ENCODE data around the gene RNF11. TPM values are rescaled to one million over a fixed set of nuclear protein-coding genes. Genes with fewer than 3 reads are reported as not detected.
"Not testable (repeated sequence)": the region's sequence is repeated elsewhere in the genome, so short reads cannot be mapped to it uniquely, and the experiment has no call there.

RNF11 gene
- total RNA-seq, 2 experiments from 2014 or later = 91.3 to 97.4 TPM

DNA sequence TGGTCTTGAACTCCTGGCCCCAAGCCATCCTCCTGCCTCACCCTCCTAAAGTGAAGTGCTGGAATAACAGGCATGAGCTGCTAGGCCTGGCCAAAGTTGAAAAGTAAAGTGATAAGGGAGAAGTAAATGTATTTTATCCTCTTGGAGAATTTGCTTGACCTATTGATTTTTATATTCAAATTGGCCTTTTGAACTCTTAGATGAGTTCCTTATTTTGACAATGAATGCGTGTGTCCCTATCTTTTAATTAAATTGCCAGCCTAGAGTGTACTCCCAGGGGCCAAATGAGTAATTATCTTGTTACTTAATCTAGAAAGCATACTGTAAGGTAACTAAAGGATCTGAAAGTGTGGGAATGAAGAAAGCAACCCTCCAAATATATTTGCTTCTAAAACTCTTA, 11.4 kb downstream of the RNF11 start:
- ChIA-PET CTCF (no interaction called here), POLR2A (interaction anchor here (0.8 to 1.9 kb wide), 2 partner anchors 12 to 1919 kb away, joined by 3 to 4 read pairs; partner anchors contain the start of gene RNF11)
- peaks cover 65% of the 10 kb centered on the region for H3K4me1 Mint-ChIP-seq (ENCODE audit: low read depth)
- intact Hi-C loops (cut with DNase I, micrococcal nuclease) = no loop called here
- H3K36me3 Mint-ChIP-seq (ENCODE audit: low read depth) = peaks cover 20% of the 10 kb centered on the region
- no peak for DNase-seq
- no peaks in the 10 kb centered on the region for H3K9me3 Mint-ChIP-seq
- no peaks in the 10 kb centered on the region for H3K36me3 ChIP-seq (ENCODE audit: insufficient read depth, low read length)
- H3K9me3 ChIP-seq (ENCODE audit: control insufficient read depth in 1 of 2, insufficient read depth in 1 of 2, low read length in 2 of 2) = no peaks in the 10 kb centered on the region
- H3K4me3 Mint-ChIP-seq = no peak overlapping the region
- no peaks in the 10 kb centered on the region for H3K27me3 Mint-ChIP-seq
- TF ChIP-seq, protein P1, sequence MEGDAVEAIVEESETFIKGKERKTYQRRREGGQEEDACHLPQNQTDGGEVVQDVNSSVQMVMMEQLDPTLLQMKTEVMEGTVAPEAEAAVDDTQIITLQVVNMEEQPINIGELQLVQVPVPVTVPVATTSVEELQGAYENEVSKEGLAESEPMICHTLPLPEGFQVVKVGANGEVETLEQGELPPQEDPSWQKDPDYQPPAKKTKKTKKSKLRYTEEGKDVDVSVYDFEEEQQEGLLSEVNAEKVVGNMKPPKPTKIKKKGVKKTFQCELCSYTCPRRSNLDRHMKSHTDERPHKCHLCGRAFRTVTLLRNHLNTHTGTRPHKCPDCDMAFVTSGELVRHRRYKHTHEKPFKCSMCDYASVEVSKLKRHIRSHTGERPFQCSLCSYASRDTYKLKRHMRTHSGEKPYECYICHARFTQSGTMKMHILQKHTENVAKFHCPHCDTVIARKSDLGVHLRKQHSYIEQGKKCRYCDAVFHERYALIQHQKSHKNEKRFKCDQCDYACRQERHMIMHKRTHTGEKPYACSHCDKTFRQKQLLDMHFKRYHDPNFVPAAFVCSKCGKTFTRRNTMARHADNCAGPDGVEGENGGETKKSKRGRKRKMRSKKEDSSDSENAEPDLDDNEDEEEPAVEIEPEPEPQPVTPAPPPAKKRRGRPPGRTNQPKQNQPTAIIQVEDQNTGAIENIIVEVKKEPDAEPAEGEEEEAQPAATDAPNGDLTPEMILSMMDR (IDR thresholded peaks at IDR 0.05) = no peak
- H3K4me3 ChIP-seq (ENCODE audit: low read length) = no peak overlapping the region
- H3K4me1 ChIP-seq (ENCODE audit: insufficient read depth, low read length) = peaks cover 23% of the 10 kb centered on the region
- H3K27ac ChIP-seq (ENCODE audit: low read depth in 1 of 2, low read length in 2 of 2) = no peak overlapping the region
- no peaks in the 10 kb centered on the region for H3K27me3 ChIP-seq (ENCODE audit: control insufficient read depth in 1 of 2, insufficient read depth in 2 of 2, low read length in 2 of 2)
- H3K27ac Mint-ChIP-seq = no peak overlapping the region
- no peak for ATAC-seq (ENCODE audit: poor library complexity)

DNA sequence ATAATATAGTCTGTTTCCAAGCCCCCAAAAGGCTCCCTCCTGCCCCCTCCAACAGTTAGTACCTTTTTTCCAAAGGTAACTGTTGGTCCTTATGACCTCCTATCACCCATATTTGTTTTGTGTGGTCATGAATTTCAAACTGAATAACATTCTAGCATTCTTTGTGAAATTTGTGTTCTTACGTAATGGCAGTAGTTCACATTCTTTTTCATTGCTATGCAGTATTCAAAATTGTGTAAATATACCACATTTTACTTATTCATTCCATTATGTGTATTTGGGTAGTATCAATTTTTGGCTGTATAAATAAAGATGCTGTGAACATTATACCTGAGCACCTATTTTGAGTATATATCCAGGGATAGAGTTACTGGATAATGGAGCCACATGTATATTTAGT, 13.4 kb downstream of the RNF11 start:
- ChIA-PET CTCF (no interaction called here), POLR2A (no interaction called here)
- no peaks in the 10 kb centered on the region for H3K27me3 Mint-ChIP-seq
- Histone ChIP-seq H3K4me3 (ENCODE audit: low read length) (no peak overlapping the region), H3K9me3 (ENCODE audit: control insufficient read depth in 1 of 2, insufficient read depth in 1 of 2, low read length in 2 of 2) (no peaks in the 10 kb centered on the region), H3K27ac (ENCODE audit: low read depth in 1 of 2, low read length in 2 of 2) (no peak overlapping the region), H3K4me1 (ENCODE audit: insufficient read depth, low read length) (peaks cover 29% of the 10 kb centered on the region), H3K27me3 (ENCODE audit: control insufficient read depth in 1 of 2, insufficient read depth in 2 of 2, low read length in 2 of 2) (no peaks in the 10 kb centered on the region), H3K36me3 (ENCODE audit: insufficient read depth, low read length) (no peaks in the 10 kb centered on the region)
- peaks cover 66% of the 10 kb centered on the region for H3K4me1 Mint-ChIP-seq (ENCODE audit: low read depth)
- H3K36me3 Mint-ChIP-seq (ENCODE audit: low read depth) = peaks cover 12% of the 10 kb centered on the region
- no peak for ATAC-seq (ENCODE audit: poor library complexity)
- no peak overlapping the region for H3K27ac Mint-ChIP-seq
- H3K9me3 Mint-ChIP-seq = no peaks in the 10 kb centered on the region
- H3K4me3 Mint-ChIP-seq = no peak overlapping the region
- DNase-seq = no peak
- intact Hi-C loops (cut with DNase I, micrococcal nuclease) = no loop called here
- TF ChIP-seq, protein P1 (IDR thresholded peaks at IDR 0.05) = no peak

DNA sequence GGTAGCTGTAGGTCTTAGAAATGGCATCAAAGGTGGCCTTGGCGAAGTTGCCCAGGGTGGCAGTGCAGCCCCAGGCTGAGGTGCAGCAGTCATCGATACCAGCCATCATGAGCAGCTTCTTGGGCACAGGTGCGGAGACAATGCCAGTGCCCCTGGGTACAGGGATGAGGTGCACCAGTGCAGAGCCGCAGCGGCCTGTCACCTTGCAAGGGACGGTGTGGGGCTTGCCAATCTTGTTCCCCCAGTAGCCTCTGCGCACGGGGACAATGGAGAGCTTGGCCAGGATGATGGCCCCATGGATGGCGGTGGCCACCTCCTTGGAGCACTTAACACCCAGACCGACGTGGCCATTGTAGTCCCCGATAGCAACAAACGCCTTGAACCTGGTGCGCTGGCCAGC, 14.7 kb downstream of the RNF11 start:
- H3K4me1 Mint-ChIP-seq (ENCODE audit: low read depth) = peaks cover 61% of the 10 kb centered on the region
- H3K27me3 ChIP-seq (ENCODE audit: control insufficient read depth in 1 of 2, insufficient read depth in 2 of 2, low read length in 2 of 2); ATAC-seq (ENCODE audit: poor library complexity); H3K27ac Mint-ChIP-seq; intact Hi-C loops (cut with DNase I, micrococcal nuclease); H3K4me3 ChIP-seq (ENCODE audit: low read length); H3K36me3 ChIP-seq (ENCODE audit: insufficient read depth, low read length); H3K9me3 ChIP-seq (ENCODE audit: control insufficient read depth in 1 of 2, insufficient read depth in 1 of 2, low read length in 2 of 2); H3K27ac ChIP-seq (ENCODE audit: low read depth in 1 of 2, low read length in 2 of 2); DNase-seq; CTCF ChIA-PET; H3K9me3 Mint-ChIP-seq; POLR2A ChIA-PET; H3K4me3 Mint-ChIP-seq; H3K27me3 Mint-ChIP-seq: not testable (repeated sequence)
- peaks cover 26% of the 10 kb centered on the region for H3K4me1 ChIP-seq (ENCODE audit: insufficient read depth, low read length)
- H3K36me3 Mint-ChIP-seq (ENCODE audit: low read depth) = peaks cover 14% of the 10 kb centered on the region

DNA sequence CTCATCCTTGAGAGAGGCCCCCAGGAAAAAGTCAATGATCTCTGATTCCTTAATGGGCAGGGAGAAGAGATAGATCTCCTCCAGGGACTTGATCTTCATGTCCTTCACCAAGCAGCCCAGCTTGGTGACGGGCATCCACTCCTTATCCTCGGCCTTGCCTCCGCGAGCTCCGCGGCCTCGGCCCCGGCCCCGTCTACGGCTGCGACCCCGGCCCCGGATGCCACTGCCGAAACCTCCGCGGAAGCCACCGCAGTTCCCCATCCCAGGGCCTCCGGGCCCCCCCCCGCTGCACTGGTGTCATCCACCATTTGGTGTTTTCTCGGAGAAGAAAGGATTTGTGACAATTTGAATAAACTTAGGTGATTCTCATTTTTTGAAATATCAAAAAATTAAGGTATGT, 15.1 kb downstream of the RNF11 start:
- intact Hi-C loops (cut with DNase I, micrococcal nuclease); CTCF ChIA-PET: not testable (repeated sequence)

More for the DNA sequence above, 15.1 kb downstream of the RNF11 start:
- H3K9me3 Mint-ChIP-seq; DNase-seq; H3K9me3 ChIP-seq (ENCODE audit: control insufficient read depth in 1 of 2, insufficient read depth in 1 of 2, low read length in 2 of 2); H3K27ac Mint-ChIP-seq; H3K36me3 ChIP-seq (ENCODE audit: insufficient read depth, low read length); H3K27ac ChIP-seq (ENCODE audit: low read depth in 1 of 2, low read length in 2 of 2); ATAC-seq (ENCODE audit: poor library complexity); H3K4me3 Mint-ChIP-seq; H3K27me3 ChIP-seq (ENCODE audit: control insufficient read depth in 1 of 2, insufficient read depth in 2 of 2, low read length in 2 of 2); H3K4me3 ChIP-seq (ENCODE audit: low read length); H3K27me3 Mint-ChIP-seq: not testable (repeated sequence)
- H3K36me3 Mint-ChIP-seq (ENCODE audit: low read depth) = peaks cover 17% of the 10 kb centered on the region
- H3K4me1 ChIP-seq (ENCODE audit: insufficient read depth, low read length) = peaks cover 22% of the 10 kb centered on the region
- H3K4me1 Mint-ChIP-seq (ENCODE audit: low read depth) = peaks cover 61% of the 10 kb centered on the region
- POLR2A ChIA-PET = interaction anchor here (0.7 kb wide), 1 partner anchor 1158 kb away, joined by 3 read pairs; no protein-coding TSS in a partner anchor

Data from CD4-positive, alpha-beta T cell (primary cell).